UCSD-AML1 (cell line): Measurements from ENCODE around the gene KASH5.
"Not testable (repeated sequence)": the region's sequence is repeated elsewhere in the genome, so short reads cannot be mapped to it uniquely, and the experiment has no call there.

Experiments
- DNase-seq: peaks from one replicate; lab custom pipeline; 2025; ENCODE audit not compliant: unreplicated experiment; lab: John Stamatoyannopoulos, UW

KASH5 gene

GRCh38 chr19:49453757-49454240 lies 65.8 kb downstream of the KASH5 start:
- no peak for DNase-seq

GRCh38 chr19:49455773-49456172 lies 67.7 kb downstream of the KASH5 start:
- DNase-seq = no peak

GRCh38 chr19:49456326-49456725 lies 68.3 kb downstream of the KASH5 start:
- no peak for DNase-seq

GRCh38 chr19:49458567-49458903 lies 70.5 kb downstream of the KASH5 start:
- no peak for DNase-seq

GRCh38 chr19:49459388-49459787 lies 71.3 kb downstream of the KASH5 start:
- DNase-seq = no peak

- not testable (repeated sequence) for DNase-seq
Observed at GRCh38 chr19:49461130-49461529, 73.1 kb downstream of the KASH5 start.

GRCh38 chr19:49461656-49462055 lies 73.6 kb downstream of the KASH5 start:
- no peak for DNase-seq

GRCh38 chr19:49462492-49462891 lies 74.4 kb downstream of the KASH5 start:
- no peak for DNase-seq

- DNase-seq = no peak
Observed at GRCh38 chr19:49463960-49464740, 76.1 kb downstream of the KASH5 start.

- DNase-seq = no peak
Observed at GRCh38 chr19:49465371-49465770, 77.3 kb downstream of the KASH5 start.
